Psoas muscle (tissue), 8 donors: ENCODE results near the gene ZMYND15. TPM values are rescaled to one million over a fixed set of nuclear protein-coding genes. Genes with fewer than 3 reads are reported as not detected.

ENCODE experiments used
- ATAC-seq, 4 donors: fragments of 200-7000 bp; cut with Tn5 transposase; one replicate each; pipeline ENCODE4 v1.9.1; 2020; ENCODE audit warnings: moderate library complexity in 3 of 4, mild to moderate bottlenecking in 2 of 4
- DNase-seq, 2 donors: peaks; one replicate each; pipeline ENCODE4 v3.0.0-alpha.2; 2020
- H3K27ac ChIP-seq: fragments of 200-600 bp; one replicate; pipeline ENCODE4 v1.8.0; 2022
- H3K27me3 ChIP-seq, 3 donors: fragments of 200-600 bp in 1 of 3; one replicate each; pipeline versions ENCODE4 v1.6.1 to v1.8.0; 2013 to 2022; ENCODE audit warnings: low read length in 2 of 3, mild to moderate bottlenecking in 2 of 3, moderate library complexity in 1 of 3; ENCODE audit not compliant: insufficient read depth in 3 of 3
- H3K36me3 ChIP-seq, 2 donors: fragments of 200-600 bp in 1 of 2; one replicate each; pipeline versions ENCODE4 v1.6.1 to v1.8.0; 2013 to 2022; ENCODE audit warnings: low read depth in 1 of 2, mild to moderate bottlenecking in 1 of 2, moderate library complexity in 1 of 2; ENCODE audit not compliant: insufficient read depth in 1 of 2
- H3K4me1 ChIP-seq: fragments of 200-600 bp; one replicate; pipeline ENCODE4 v1.8.0; 2022
- H3K4me3 ChIP-seq: fragments of 200-600 bp; one replicate; pipeline ENCODE4 v1.8.0; 2022; ENCODE audit warnings: mild to moderate bottlenecking
- H3K9me3 ChIP-seq: fragments of 200-600 bp; one replicate; pipeline ENCODE4 v1.8.0; 2022
- CTCF ChIP-seq: fragments of 200-600 bp; IDR thresholded peaks from one replicate; pipeline ENCODE4 v1.8.0; 2022; ENCODE audit warnings: antibody characterized with exemption
- WGBS, 3 donors: extraction: QIAGEN DNeasy Blood & Tissue Kit; methylation state at CpG; one replicate each; pipeline versions ENCODE4 v1.1.6 to v1.1.7; 2013; 5-methylcytosine and 5-hydroxymethylcytosine counted together
- intact Hi-C, 2 donors: fragments of 100-400 bp; cut with DNase I; formaldehyde crosslinking; loops; one replicate each; pipeline versions ENCODE4 v1.11.0 to v1.14.2; 2022
- polyA plus RNA-seq, 3 donors: library from polyadenylated mRNA; stranded (reverse); fragments of 200-250 nt; gene quantifications; one replicate each; pipeline ENCODE4 v1.2.3, GENCODE V29; 2013
- total RNA-seq, 4 donors: library from RNA; stranded (reverse); fragmentation: NEBNext Ultra II Directional in 2 of 4; extraction: Animal tissue kit (Norgen Biotek cat#: 25700) in 2 of 4; gene quantifications; one replicate each; pipeline versions ENCODE4 v1.2.1 to v1.2.4, GENCODE V29; 2021 to 2023
- donor health status: healthy with polysubstance abuse.
- donor health status: DM: no; HTN: no; CAD: no; lungs with moderate emphysema.
- donor health status: Bipolar disorder and iron deficiency.
- donor health status: healthy.
- donor health status: DM: yes; HTN: yes; CAD: no.
- donor health status: DM: no; HTN: no; CAD: no.
- donor health status: DM: no; HTN: no; CAD: no.
- donor health status: DM: yes; HTN: yes; CAD: no.

Gene ZMYND15
- total and polyA plus RNA-seq, 7 donors = 0.04 to 0.30 (median 0.09) TPM; not detected in 2

- no peaks in the 10 kb centered on the region for H3K9me3 ChIP-seq
- no peak for ATAC-seq
- DNase-seq = no peak
- peaks cover 15% of the 10 kb centered on the region for H3K4me1 ChIP-seq
- no peak overlapping the region for H3K4me3 ChIP-seq
- 73 to 79% (median 74%) methylated on average over 11 of the region's 11 CpGs for WGBS, 3 donors
- intact Hi-C loops = no loop called here
- H3K36me3 ChIP-seq = peaks cover 0 to 10% of the 10 kb centered on the region in 2 donors
- H3K27me3 ChIP-seq = no peaks in the 10 kb centered on the region
- no peak for TF ChIP-seq CTCF
- H3K27ac ChIP-seq = no peak overlapping the region
These were observed 24.4 kb upstream of the ZMYND15 start for GRCh38 chr17:4715063-4715744.

- Histone ChIP-seq H3K27me3 (no peaks in the 10 kb centered on the region), H3K4me1 (peaks cover 13% of the 10 kb centered on the region), H3K4me3 (no peak overlapping the region), H3K36me3 (peaks cover 0 to 10% of the 10 kb centered on the region in 2 donors), H3K9me3 (no peaks in the 10 kb centered on the region), H3K27ac (no peak overlapping the region)
- no peak for DNase-seq
- no peak for ATAC-seq
- TF ChIP-seq CTCF = no peak
- intact Hi-C loops = no loop called here
- 98 to 99% (median 99%) methylated on average over 9 to 10 of the region's 10 CpGs for whole genome bisulfite sequencing, 3 donors
These were observed 23.6 kb upstream of the ZMYND15 start for GRCh38 chr17:4716081-4716480.

- WGBS, 3 donors = 88 to 93% (median 89%) methylated on average over 16 to 17 of the region's 17 CpGs
- no peak for ATAC-seq
- Histone ChIP-seq H3K36me3 (peaks cover 0 to 10% of the 10 kb centered on the region in 2 donors), H3K9me3 (no peaks in the 10 kb centered on the region), H3K4me3 (no peak overlapping the region), H3K4me1 (no peaks in the 10 kb centered on the region), H3K27ac (no peak overlapping the region), H3K27me3 (no peaks in the 10 kb centered on the region)
- intact Hi-C loops = no loop called here
- no peak for DNase-seq
- TF ChIP-seq CTCF = no peak
These were observed 21.8 kb upstream of the ZMYND15 start for GRCh38 chr17:4717791-4718190.

- Histone ChIP-seq H3K27ac (no peak overlapping the region), H3K27me3 (no peaks in the 10 kb centered on the region), H3K4me3 (no peak overlapping the region), H3K36me3 (peaks cover 0 to 10% of the 10 kb centered on the region in 2 donors), H3K4me1 (no peaks in the 10 kb centered on the region), H3K9me3 (no peaks in the 10 kb centered on the region)
- TF ChIP-seq CTCF = no peak
- DNase-seq (no peak), ATAC-seq (no peak)
- 94 to 97% (median 96%) methylated on average over 13 of the region's 13 CpGs for WGBS, 3 donors
- intact Hi-C loops = no loop called here
These were observed 21.4 kb upstream of the ZMYND15 start for GRCh38 chr17:4718276-4718675.

- no peak overlapping the region for H3K27ac ChIP-seq
- intact Hi-C loops = no loop called here
- no peak for ATAC-seq
- no peaks in the 10 kb centered on the region for H3K27me3 ChIP-seq
- no peak for TF ChIP-seq CTCF
- WGBS, 3 donors = 79 to 84% (median 80%) methylated on average over 10 of the region's 10 CpGs
- no peaks in the 10 kb centered on the region for H3K4me1 ChIP-seq
- no peak overlapping the region for H3K4me3 ChIP-seq
- H3K9me3 ChIP-seq = no peaks in the 10 kb centered on the region
- no peak for DNase-seq
- H3K36me3 ChIP-seq = peaks cover 0 to 10% of the 10 kb centered on the region in 2 donors
These were observed 20.5 kb upstream of the ZMYND15 start for GRCh38 chr17:4719146-4719545.
